IPS-18a (cell line): ENCODE data around the gene MCTP2.

Experiments used
- H3K27ac ChIP-seq: one replicate; pipeline ENCODE4 v1.5.1; 2013; ENCODE audit warnings: low read length
- H3K27me3 ChIP-seq: one replicate; pipeline ENCODE4 v1.6.1; 2013; ENCODE audit warnings: mild to moderate bottlenecking, low read length; ENCODE audit not compliant: control insufficient read depth, insufficient read depth
- H3K36me3 ChIP-seq: one replicate; pipeline ENCODE4 v1.6.1; 2013; ENCODE audit warnings: low read depth, low read length; ENCODE audit not compliant: control insufficient read depth
- H3K4me1 ChIP-seq: one replicate; pipeline ENCODE4 v1.6.1; 2013; ENCODE audit warnings: low read depth, low read length; ENCODE audit not compliant: control insufficient read depth
- H3K4me3 ChIP-seq: one replicate; pipeline ENCODE4 v1.5.1; 2013; ENCODE audit warnings: low read length
- H3K9ac ChIP-seq: one replicate; pipeline ENCODE4 v1.6.1; 2013; ENCODE audit warnings: mild to moderate bottlenecking, low read length, moderate library complexity
- H3K9me3 ChIP-seq: one replicate; pipeline ENCODE4 v1.6.1; 2013; ENCODE audit warnings: low read depth, low read length; ENCODE audit not compliant: control insufficient read depth

Gene MCTP2

GRCh38 chr15:94412979-94413746 is 181.8 kb downstream of the MCTP2 start:
- no peak overlapping the region for H3K9ac ChIP-seq
- no peak overlapping the region for H3K27ac ChIP-seq
- no peaks in the 10 kb centered on the region for H3K9me3 ChIP-seq
- H3K4me1 ChIP-seq = no peaks in the 10 kb centered on the region
- no peaks in the 10 kb centered on the region for H3K36me3 ChIP-seq
- H3K4me3 ChIP-seq = no peak overlapping the region
- H3K27me3 ChIP-seq = no peaks in the 10 kb centered on the region

GRCh38 chr15:94414916-94415315 is 183.6 kb downstream of the MCTP2 start:
- H3K4me3 ChIP-seq = no peak overlapping the region
- H3K4me1 ChIP-seq = no peaks in the 10 kb centered on the region
- H3K27ac ChIP-seq = no peak overlapping the region
- no peaks in the 10 kb centered on the region for H3K27me3 ChIP-seq
- H3K9ac ChIP-seq = no peak overlapping the region
- no peaks in the 10 kb centered on the region for H3K9me3 ChIP-seq
- H3K36me3 ChIP-seq = no peaks in the 10 kb centered on the region

GRCh38 chr15:94416267-94416666 is 184.9 kb downstream of the MCTP2 start:
- Histone ChIP-seq H3K27ac (no peak overlapping the region), H3K4me3 (no peak overlapping the region)

GRCh38 chr15:94416820-94417219 is 185.5 kb downstream of the MCTP2 start:
- Histone ChIP-seq H3K4me1 (no peaks in the 10 kb centered on the region), H3K9ac (no peak overlapping the region), H3K36me3 (no peaks in the 10 kb centered on the region), H3K27ac (no peak overlapping the region), H3K9me3 (no peaks in the 10 kb centered on the region), H3K27me3 (no peaks in the 10 kb centered on the region), H3K4me3 (no peak overlapping the region)

More at GRCh38 chr15:94416267-94416666, 184.9 kb downstream of the MCTP2 start:
- Histone ChIP-seq H3K4me1 (no peaks in the 10 kb centered on the region), H3K9me3 (no peaks in the 10 kb centered on the region), H3K36me3 (no peaks in the 10 kb centered on the region), H3K27me3 (no peaks in the 10 kb centered on the region), H3K9ac (no peak overlapping the region)

GRCh38 chr15:94417501-94418293 is 186.3 kb downstream of the MCTP2 start:
- Histone ChIP-seq H3K36me3 (no peaks in the 10 kb centered on the region), H3K27ac (no peak overlapping the region), H3K9ac (no peak overlapping the region), H3K4me3 (no peak overlapping the region), H3K27me3 (no peaks in the 10 kb centered on the region), H3K4me1 (no peaks in the 10 kb centered on the region), H3K9me3 (no peaks in the 10 kb centered on the region)

GRCh38 chr15:94421706-94422105 is 190.3 kb downstream of the MCTP2 start:
- H3K27me3 ChIP-seq = no peaks in the 10 kb centered on the region
- H3K4me1 ChIP-seq = no peaks in the 10 kb centered on the region
- no peak overlapping the region for H3K27ac ChIP-seq
- H3K36me3 ChIP-seq = no peaks in the 10 kb centered on the region
- no peaks in the 10 kb centered on the region for H3K9me3 ChIP-seq
- no peak overlapping the region for H3K9ac ChIP-seq
- H3K4me3 ChIP-seq = no peak overlapping the region

- no peak overlapping the region for H3K27ac ChIP-seq
- no peaks in the 10 kb centered on the region for H3K4me1 ChIP-seq
- peaks cover 4% of the 10 kb centered on the region for H3K9me3 ChIP-seq
- no peak overlapping the region for H3K9ac ChIP-seq
- H3K27me3 ChIP-seq = no peaks in the 10 kb centered on the region
- H3K36me3 ChIP-seq = no peaks in the 10 kb centered on the region
- H3K4me3 ChIP-seq = no peak overlapping the region
Observed at GRCh38 chr15:94432279-94432678, 200.9 kb downstream of the MCTP2 start.

GRCh38 chr15:94439158-94439557 is 207.8 kb downstream of the MCTP2 start:
- no peaks in the 10 kb centered on the region for H3K4me1 ChIP-seq
- H3K27me3 ChIP-seq = no peaks in the 10 kb centered on the region
- H3K36me3 ChIP-seq = no peaks in the 10 kb centered on the region
- no peaks in the 10 kb centered on the region for H3K9me3 ChIP-seq
- H3K9ac ChIP-seq = no peak overlapping the region
- no peak overlapping the region for H3K4me3 ChIP-seq
- H3K27ac ChIP-seq = no peak overlapping the region

- Histone ChIP-seq H3K36me3 (no peaks in the 10 kb centered on the region), H3K27ac (no peak overlapping the region), H3K9ac (no peak overlapping the region), H3K4me1 (no peaks in the 10 kb centered on the region), H3K27me3 (no peaks in the 10 kb centered on the region), H3K4me3 (no peak overlapping the region), H3K9me3 (no peaks in the 10 kb centered on the region)
Observed at GRCh38 chr15:94441760-94442159, 210.4 kb downstream of the MCTP2 start.

- no peaks in the 10 kb centered on the region for H3K4me1 ChIP-seq
- no peaks in the 10 kb centered on the region for H3K9me3 ChIP-seq
- no peaks in the 10 kb centered on the region for H3K36me3 ChIP-seq
- H3K27me3 ChIP-seq = no peaks in the 10 kb centered on the region
- no peak overlapping the region for H3K27ac ChIP-seq
- H3K9ac ChIP-seq = no peak overlapping the region
- no peak overlapping the region for H3K4me3 ChIP-seq
Observed at GRCh38 chr15:94442480-94442879, 211.1 kb downstream of the MCTP2 start.

GRCh38 chr15:94443186-94443585 is 211.8 kb downstream of the MCTP2 start:
- Histone ChIP-seq H3K27me3 (no peaks in the 10 kb centered on the region), H3K4me3 (no peak overlapping the region), H3K9me3 (no peaks in the 10 kb centered on the region), H3K27ac (no peak overlapping the region), H3K9ac (no peak overlapping the region), H3K36me3 (no peaks in the 10 kb centered on the region), H3K4me1 (no peaks in the 10 kb centered on the region)
